Measurements from ENCODE around the gene SPTY2D1.
"Not testable (repeated sequence)": the region's sequence is repeated elsewhere in the genome, so short reads cannot be mapped to it uniquely, and the experiment has no call there.

SPTY2D1 gene

DNA sequence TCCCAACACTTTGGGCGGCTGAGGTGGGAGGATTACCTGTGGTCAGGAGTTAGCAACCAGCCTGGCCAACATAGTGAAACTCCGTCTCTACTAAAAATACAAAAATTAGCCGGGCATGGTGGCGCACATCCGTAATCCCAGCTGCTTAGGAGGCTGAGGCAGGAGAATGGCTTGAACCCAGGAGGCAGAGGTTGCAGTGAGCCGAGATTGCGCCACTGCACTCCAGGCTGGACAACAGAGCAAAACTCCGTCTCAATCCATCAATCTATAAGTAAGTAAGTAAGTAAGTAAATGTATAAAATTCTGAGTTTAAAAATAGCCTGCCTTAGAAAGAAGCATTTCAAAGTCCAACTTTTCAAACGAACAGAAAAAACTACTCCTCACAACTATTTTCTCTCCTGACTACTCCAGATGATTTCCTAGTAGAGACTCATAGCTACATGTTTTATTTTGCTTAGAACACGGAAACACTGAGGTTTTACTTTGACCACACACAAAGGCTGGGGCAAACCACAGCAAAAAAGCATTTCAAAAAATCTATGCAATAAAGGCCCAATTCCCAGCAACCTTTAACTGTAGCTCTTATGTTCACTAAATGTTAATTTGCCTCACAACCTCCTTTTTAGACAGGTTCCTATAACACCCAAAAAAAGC lies 16.3 kb downstream of the SPTY2D1 start:
- DNase-seq, result no peak

DNA sequence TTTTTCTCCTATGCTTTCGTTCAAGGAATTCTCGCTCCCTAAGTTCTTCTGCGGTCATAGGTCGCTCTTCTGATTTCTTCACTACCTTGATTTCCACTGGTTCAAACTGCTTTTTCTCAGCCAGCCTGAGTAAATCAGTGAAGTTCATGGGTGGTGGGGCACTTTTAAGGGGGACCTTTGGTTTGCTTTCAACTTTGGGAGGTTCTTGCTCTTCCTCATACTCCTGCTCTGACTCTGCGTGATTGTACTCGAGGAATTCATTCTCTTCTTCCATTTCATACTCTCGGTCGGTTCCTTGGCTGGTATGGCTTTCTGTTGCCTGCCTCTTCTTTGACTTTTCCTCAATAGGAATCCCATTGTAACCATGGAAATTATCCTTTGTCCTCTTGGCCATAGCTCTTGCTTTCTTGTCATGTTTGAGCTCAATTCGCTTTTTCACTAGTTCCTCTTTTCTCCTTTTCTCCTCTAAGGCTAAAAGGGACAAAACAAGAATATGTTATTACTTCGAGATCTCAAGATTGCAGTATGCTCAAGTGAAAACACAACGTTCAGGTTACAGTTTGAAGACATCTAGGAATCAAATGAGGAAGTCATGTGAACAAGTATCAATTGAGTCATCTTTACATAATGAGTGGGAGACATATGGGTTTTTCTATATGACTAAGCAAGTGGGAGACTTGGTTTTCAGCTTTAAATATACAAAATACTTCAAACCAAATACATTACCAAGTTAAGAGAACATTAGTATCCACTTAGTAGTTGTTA lies 18.3 kb downstream of the SPTY2D1 start:
- DNase-seq, result no peak

DNA sequence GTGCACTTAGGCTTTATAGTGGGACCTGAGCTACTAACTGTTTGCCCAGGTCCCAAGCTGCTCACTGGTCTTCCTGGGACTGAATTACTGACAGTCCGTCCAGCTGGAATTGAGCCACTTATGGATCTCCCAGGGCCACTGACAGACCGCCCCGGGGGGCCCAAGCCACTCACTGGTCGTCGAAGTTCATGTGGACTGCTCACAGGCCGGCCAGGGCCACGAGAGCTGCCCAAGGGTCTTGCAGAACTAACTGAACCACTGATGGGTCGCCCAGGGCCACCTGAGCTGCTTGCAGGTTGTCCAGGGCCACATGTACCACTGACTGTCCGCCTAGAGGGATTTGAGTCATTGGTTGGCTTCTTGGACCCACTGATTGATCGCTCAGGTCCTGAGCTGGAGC lies 19.5 kb downstream of the SPTY2D1 start:
- DNase-seq, result no peak

DNA sequence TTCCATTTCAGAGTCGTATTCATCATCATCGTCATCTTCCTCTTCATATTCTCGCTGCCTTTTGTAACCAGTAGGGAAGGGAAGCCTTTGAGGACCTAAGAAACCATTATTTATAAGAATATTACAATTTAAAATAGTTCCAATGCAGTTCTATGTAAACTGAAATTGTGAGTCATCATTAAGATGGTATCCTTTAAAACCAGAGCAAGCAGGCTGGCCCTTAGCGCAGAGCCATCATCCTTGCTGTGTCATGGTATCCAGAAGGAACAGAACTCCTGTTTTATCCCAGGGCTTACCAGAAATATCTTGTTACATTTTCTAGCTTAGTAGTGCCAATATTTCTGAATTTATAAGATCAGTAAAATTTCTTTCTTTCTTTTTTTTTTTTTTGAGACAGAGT lies 21.7 kb downstream of the SPTY2D1 start:
- no peak for DNase-seq

DNA sequence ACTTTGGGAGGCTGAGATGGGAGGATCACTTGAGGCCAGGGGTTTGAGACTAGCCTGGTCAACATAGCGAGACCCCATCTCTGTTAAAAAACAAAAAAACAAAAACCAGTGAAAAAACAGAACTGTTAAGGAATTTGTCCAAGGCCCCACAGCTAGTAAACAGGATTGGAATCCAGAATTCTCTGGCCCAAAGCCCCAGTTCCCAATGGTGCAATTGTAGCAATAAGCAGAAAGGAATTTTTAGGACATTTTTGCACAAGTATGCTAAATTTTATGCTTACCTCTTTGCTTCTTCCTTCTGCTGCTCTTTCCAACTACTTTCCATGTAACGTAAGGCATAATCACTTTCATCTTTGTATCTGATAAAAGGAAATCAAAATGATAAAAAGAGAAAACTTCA lies 22.9 kb downstream of the SPTY2D1 start:
- no peak for DNase-seq

DNA sequence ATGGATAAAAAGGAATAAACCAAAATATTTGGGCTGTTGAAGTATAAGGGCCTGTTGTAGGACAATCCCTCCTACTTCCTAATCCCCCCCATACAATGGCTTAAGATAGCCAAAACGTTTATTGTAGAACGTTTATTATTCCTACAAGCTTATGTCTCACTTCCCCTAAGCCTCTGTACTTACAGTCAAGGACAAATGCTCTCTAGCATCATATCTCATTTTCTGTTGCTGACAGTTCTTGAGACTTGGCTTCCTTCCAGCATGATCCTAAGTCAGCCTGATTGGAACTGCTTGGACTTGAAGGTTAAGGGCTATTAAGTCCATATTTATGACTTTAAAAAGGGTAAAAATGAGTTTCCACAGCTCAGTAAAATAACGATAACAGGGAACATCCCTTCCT lies 25.8 kb downstream of the SPTY2D1 start:
- no peak for DNase-seq

DNA sequence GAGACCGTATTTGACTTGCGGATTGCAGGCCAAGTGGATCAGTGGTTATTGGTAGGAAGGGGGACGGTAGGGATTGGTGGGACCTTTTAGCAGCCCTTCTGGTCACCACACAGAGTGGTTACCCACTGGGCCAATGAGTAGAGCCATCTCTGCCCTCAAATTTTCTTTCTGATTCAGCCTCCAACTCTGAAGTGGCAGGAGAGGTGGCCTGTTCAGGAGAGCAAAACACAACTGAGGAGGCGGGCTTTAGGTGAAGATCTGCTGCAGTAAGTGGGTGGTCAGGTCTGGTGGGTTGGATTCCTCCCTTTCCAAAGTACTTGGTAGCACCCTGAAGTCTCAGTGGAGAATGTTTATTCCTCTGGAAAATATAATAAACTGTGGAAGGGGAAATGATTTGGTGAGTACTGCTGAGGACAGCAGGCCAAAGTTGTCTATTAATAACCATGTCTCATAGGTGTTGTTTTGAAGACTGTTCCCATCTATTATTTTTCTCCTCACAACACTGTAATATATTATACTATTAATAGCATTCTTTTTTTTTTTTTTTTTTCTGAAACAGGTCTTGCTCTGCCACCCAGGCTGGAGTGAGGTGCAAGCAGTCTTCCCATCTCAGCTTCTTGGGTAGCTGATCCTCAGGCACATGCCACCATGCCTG lies 33.1 kb downstream of the SPTY2D1 start:
- DNase-seq, result no peak

DNA sequence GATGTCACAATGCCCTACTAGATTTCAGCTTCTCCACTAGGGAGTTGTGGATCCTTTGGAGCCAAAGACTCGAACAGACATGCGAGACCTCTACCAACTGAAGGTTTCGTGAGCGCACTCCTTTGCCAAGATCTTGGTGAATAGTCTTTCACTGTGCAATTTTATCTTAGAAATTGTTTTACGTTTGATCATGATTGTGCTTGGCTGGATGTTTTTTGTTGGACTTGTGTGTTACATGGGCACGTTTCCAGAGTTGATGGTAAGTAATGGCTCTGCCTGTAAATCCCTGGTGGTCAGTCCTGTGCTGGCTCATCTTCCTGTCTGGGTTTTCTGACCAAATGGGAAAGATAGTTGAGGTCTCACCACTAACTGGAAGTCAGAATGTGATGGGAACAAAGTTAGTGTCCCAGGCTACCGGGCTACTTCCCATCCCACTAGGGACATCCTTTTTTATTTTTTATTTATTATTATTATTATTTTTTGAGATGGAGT lies 34.4 kb downstream of the SPTY2D1 start, which contains the start of gene MISFA:
MISFA (plus strand) TSS at position 51 of the 492 bp plus-strand sequence; CDS start at position 191, 140 bp downstream.
- no peak for DNase-seq

DNA sequence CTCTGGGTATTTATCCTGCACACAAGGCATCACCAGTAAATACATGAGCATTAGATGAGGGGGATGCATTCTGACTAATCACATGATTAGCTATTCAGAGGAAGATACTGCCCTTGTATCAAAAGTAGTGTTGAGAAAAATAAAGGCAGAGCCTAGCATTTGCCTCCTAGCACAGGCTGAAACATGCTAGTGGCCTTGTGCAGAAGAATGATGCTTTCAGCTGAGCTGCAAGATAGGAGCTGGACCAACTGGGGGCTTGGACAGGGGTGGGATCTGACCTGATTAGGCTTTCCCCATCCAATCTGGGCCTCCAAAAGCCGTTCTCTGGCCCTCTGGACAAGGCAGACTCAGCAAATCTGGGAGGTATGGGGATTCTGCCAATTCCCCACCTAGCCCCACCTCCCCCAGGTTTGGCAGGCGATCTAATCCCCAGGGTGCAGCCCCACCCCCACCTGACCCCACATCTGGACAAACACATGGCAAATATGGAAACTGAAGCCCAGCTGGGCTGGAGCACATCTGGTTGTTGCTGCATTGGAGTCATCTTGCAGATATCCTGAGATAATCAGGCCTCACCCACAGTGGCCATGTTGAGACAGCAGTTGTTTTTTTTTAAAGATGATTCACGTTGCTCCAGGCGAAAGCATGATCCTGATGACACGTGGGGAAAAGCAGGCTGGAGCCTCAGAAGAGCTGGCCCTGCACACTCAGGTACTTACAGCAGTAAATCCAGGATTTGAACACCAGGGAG lies 39.0 kb downstream of the SPTY2D1 start:
- no peak for DNase-seq

DNA sequence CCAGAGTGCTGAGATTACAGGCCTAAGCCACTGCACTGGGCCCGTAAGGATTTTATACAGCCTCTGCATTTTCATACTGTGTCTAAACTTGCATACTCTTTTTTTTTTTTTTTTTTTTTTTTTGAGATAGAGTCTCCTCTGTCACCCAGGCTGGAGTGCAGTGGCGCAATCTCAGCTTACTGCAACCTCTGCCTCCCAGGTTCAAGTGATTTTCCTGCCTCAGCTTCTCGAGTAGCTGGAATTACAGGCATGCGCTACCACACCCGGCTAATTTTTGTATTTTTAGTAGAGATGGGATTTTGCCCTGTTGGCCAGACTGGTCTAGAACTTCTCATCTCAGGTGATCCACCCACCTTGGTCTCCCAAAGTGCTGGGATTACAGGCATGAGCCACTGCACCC lies 40.1 kb downstream of the SPTY2D1 start:
- not testable (repeated sequence) for DNase-seq

DNA sequence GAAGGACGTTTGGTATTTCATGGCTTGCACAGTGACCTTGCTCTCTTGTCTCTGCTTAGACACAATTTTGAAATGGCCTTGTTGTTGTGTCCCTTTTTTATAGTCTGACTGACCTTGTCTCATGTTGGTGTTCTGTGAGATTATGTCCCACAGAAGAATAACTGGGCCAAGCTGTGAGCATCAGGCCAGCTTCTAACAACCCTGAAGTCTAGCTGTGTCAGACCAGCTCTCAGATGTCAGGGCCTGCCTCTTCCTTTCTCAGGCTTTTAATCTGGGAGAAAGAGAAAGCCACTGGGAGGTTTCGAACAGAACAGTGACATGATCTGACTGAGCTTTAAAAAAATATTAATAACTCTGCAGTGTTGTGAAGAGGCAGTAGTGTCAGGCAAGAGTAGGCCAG lies 43.6 kb downstream of the SPTY2D1 start:
- DNase-seq, result no peak

DNA sequence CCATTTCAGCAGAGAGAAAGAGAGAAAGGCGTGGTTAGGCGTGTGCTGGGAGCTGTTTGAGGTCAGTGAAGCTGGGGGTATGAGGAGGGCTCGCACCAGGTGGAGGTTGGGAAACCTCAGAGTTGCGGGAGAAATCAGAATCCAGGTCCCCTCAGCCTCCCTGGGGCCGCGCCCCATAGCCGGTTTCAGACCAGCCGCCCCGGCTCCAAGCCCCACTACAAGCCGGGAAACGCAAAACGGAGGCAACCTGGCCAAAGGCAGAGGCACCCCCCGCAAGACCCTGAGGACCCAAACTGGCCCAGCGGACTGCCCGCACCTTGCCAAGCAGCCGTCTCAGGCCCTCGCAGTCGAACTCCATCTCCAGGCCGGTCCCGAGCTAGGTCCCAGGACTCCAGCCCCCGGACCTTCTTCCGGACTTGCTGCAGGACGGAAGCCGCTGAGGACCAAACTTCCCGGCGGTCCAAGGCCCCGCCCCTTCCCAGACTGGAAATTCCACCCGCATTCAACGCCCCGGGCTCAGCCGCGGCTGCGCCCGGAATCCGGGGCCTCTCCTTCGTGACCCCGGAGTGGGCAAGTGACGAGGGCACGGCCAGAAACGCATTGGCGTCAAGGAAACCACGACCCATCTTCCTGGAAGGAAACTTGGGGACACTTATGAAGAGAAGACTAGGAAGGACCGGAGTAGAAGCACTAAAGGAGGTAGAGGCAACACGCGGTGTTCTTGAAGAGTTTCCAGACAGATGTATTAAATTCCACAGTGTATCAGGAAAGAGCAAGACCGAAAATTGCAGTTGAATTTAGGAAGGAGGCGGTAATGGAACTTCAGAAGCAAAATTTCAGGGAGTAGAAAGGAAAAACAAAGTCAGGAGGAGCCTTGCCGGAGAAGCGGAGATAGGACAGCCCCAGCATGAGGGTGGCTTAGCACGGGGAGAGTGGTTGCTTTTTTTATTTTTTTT lies 45.6 kb downstream of the SPTY2D1 start, which contains the start of gene UEVLD:
UEVLD (minus strand) TSS at position 438 of the 956 bp plus-strand sequence; CDS start at position 358, 80 bp downstream.
- peak; percentile 34 for DNase-seq

DNA sequence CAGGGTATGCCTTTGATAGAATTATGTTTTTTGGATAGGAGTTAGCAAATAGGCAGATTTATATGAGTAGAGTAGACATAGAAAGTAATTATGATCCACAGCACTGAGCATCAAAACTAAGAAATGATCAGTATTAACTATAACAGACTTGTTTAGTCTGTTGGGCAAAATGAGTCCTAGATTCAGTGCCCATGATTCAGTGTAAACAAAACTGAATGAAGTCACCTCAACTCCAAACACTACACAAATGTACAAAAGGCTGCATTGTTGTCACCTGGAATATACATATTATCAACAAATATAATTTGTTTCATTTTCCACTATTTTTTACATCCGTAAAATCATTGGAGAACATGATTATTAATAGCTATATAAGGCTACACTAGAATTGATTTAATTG lies 52.3 kb downstream of the SPTY2D1 start:
- DNase-seq, result no peak

DNA sequence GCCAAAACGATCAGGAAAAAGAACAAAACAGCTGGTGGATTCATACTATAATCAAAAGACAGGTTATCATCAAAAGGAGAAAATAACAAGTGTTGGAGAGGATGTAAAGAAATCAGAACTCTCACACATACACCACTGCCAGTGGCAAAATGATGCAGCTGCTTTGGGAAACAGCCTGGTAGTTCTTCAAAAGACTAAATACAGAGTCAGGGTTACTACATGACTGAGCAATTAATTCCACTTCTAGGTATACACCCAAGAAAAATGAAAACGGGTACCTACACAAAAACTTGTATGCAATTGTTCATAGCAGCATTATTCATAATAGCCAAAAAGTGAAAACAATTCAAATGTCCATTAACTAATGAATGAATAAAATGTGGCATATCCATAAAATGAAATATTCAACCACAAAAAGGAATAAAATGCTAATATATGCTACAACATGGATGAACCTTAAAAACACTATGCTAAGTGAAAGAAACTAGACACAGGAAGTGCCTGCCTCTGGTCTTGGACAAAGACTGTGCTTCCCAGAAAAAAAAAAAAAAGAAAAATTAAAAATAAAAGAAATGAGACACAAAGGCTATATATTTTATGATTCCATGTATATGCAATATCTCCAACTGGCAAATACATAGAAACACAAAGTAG lies 53.9 kb downstream of the SPTY2D1 start:
- no peak for DNase-seq

DNA sequence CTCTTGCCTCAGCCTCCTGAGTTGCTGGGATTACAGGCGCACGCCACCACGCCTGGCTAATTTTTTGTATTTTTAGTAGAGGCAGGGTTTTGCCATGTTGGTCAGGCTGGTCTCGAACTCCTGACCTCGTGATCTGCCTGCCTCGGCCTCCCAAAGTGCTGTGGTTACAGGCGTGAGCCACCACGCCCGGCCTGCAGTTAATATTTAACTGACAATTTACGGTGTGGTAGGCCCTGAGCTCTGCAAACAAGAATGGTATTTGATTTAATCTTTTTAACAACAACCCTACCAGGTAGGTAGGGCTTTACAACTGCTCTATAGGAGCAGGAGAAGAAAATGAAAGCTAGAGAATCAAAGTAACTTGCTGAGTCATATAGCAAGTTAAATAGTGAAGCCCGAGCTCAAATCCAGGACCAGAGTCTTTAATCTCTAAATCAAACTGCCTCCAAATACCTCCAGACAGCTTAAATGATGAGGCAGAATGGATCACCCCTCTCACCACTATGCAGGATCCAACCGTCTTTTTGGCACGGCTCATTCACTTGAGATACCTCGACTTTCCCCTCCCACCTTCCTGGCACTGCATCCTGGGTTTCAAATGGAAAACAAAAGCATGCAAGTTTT lies 55.1 kb downstream of the SPTY2D1 start:
- no peak for DNase-seq

DNA sequence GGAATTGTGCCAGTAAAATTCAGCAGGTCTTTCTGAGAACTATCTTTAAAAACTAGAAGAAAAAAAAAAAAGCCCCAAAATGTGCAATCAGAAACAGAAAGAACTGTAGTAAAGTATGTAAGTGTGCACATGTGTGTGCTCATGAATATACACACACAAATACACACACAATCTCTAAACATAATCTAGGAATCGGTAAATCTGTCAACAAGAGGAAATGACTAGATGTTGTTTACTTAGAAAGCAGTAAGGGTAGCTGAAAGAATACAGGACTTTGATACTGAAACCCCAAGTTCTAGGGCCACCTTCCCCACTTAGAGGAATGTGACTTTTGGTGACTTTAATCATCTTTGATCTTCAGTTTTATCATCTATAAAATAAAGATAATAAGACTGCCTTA lies 58.8 kb downstream of the SPTY2D1 start:
- no peak for DNase-seq

DNA sequence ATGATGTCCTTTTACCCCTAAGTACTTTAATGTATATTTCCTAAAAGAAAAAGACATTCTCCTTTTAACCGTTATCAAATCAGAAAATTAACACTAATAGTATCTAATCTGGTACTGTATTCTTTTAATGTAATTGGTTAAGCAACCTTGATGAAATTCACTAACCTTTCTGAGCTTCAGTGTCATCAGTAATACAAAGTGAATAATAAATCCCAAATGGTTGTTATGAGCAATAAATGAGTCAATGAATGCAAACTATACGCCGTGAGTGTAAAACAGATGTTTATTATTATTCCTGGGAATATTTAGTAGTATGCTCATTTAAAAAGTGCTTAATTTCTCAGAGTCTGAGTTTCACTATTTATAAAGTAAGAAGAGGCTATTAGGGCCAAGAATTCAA lies 67.1 kb downstream of the SPTY2D1 start:
- DNase-seq, result no peak

DNA sequence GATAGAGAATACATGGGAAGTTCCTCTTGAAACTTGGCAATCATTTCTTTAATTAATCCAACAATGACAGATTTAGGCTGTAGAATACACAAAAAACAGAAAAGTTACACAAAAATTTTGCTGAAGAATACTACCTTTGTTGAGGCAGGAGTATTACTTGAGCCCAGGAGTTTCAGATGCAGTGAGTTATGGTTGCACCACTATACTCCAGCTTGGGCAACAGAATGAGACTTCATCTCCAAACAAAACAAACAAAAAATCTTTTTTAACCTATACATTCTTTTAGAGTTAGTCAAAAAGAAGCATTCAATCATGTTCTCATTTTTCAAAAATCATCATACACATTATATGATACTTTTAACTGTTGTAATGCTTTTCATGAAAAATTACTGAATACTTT lies 67.7 kb downstream of the SPTY2D1 start:
- DNase-seq, result no peak

DNA sequence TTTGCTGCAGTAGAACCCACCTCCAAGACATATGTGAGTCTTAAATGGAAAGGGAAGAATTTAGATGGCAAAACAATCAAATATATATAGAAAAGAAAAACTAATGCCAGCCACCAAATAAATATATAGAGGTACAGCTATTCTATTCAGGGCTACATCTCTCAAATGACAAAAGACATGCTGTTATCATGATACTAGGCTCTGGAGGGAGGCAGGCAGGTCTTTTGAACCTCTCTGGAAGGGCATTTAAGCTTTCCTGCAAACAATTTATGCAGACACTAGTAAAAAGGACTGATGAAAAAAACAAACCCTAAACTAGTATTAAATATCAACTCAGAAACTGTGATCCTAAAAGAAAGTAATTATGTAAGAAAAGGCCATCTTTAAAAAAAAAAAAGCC lies 70.0 kb downstream of the SPTY2D1 start:
- no peak for DNase-seq

DNA sequence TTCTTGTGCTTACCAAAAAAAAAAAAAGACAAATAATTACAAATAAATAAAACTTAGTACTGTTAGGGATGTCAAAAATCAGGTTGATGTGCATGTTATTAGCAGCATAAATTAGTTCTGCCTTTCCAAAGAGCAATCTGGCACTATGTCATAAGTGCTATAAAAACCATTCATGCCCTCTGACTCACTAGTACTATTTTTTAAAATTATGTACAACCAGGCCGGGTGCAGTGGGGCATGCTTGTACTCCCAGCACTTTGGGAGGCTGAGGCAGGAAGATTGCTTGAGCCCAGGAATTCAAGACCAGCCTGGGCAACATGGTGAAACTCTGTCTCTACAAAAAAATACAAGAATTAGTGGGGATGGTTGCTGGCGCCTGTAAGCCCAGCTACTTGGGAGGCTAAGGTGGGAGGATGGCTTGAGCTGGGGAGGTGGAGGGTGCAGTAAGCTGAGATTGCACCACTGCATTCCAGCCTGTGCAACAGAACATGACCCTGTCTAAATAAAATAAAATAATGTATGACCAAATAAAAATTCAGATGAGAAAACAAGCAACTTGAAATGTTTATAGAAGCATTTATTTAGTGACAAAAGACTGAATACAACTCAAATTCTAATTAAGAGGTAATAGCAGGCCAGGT lies 70.9 kb downstream of the SPTY2D1 start:
- DNase-seq, result no peak
